A549 treated with AZD9567 at 1 μM for 4 hours (cell line): ENCODE measurements around the gene CRKL. TPM values are rescaled to one million over a fixed set of nuclear protein-coding genes. Genes with fewer than 3 reads are reported as not detected.

Experiments used
- total RNA-seq: library from RNA; stranded (reverse); fragments of 200-300 nt; extraction: Qiagen RNA extraction; gene quantifications from 5 replicates; pipeline ENCODE4 v1.2.3, GENCODE V29; 2022; ENCODE audit not compliant: insufficient read depth

CRKL gene, protein sequence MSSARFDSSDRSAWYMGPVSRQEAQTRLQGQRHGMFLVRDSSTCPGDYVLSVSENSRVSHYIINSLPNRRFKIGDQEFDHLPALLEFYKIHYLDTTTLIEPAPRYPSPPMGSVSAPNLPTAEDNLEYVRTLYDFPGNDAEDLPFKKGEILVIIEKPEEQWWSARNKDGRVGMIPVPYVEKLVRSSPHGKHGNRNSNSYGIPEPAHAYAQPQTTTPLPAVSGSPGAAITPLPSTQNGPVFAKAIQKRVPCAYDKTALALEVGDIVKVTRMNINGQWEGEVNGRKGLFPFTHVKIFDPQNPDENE
- total RNA-seq = 21.4 to 34.7 TPM (median 22.8 TPM) in 5 replicates

DNA sequence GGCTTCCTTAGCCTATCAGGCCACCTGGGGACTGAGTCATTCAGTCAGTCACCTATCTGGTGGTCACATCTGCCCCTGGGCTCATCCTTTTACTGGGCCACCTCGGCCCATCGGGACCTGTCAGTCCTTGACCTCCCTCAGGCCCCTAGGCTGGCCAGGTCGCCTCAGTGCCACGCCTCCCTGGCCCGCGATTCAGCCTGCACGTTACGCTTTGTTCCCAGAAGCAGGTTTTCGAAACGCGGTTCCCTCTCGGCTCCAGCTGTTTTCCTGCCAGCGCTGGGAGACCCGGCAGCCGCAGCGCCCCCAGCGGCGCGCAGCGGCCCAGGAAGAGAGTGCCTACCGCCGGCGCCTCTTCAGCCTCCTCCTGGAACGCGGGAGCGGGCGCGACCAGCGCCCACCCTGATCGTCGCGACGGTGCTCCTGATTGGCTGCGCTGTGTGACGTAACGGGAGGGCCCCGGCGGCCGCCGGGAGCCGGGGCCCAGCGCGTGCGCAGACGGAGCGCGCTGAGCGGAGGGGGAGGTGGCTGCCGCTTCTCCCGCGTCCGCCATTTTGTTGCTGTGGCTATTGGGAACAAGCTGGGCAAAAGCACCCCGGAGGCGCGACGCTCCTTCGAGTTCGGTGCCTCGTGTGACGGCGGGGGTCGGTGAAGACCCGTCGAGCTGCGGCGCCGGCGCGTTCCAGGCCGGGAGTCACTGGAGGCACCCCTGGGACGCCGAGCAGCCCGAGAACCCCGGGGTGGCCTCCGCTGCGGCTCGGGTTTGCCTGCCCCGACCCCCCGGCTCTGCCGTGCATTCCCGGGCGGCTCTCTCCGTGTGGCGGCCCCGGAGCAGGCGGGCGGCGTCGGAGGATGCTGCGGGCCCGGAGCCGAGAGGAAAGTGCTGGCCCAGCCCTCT is at the start of gene CRKL:
TSS of gene CRKL (plus strand) at position 492 of the 895 bp plus-strand sequence. CDS start 528 bp downstream, outside the sequence.

DNA sequence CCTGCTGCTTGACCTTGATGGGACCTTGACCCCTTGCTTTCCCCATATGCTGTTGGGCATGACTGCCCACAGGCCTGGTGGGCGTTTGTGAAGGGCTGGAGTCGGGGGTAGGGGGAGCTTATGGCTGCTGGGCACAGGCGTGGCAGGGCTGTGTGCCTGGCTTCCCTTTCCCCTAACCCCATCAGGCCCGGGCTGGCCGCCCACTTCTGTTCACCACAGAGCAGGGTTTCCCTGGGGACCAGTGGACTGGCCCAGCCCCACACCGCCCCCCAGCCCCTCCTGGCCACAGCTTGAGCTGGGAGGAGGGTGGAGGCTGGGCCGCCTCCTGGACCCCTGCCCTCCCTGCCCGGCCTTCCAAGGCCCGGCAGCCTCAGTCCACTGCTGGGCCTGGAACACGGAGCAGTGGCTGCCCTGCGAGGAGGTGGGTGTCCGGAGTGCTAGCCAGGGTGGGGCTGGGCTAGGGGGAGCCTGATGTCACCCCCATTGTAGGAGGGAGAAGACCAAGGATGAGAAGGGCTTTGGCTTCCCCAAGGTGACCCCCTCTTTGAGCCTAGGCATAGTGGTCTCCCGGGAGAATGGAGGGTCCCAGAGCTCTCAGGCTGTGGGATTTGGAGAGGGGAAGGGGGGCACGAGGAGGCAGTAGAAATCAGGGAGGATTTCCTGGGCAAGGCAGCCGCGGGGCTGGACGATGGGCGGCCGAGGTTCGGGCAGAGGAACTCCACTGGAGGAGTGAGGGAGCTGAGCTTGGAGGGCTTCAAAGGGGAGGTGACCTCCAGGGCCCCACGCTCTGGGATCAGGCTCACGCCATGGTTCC is 49.9 kb downstream of the CRKL start, which contains the start of gene AIFM3:
TSS of gene AIFM3 (plus strand) at position 373 of the 814 bp plus-strand sequence. CDS start 690 bp downstream, outside the sequence.

DNA sequence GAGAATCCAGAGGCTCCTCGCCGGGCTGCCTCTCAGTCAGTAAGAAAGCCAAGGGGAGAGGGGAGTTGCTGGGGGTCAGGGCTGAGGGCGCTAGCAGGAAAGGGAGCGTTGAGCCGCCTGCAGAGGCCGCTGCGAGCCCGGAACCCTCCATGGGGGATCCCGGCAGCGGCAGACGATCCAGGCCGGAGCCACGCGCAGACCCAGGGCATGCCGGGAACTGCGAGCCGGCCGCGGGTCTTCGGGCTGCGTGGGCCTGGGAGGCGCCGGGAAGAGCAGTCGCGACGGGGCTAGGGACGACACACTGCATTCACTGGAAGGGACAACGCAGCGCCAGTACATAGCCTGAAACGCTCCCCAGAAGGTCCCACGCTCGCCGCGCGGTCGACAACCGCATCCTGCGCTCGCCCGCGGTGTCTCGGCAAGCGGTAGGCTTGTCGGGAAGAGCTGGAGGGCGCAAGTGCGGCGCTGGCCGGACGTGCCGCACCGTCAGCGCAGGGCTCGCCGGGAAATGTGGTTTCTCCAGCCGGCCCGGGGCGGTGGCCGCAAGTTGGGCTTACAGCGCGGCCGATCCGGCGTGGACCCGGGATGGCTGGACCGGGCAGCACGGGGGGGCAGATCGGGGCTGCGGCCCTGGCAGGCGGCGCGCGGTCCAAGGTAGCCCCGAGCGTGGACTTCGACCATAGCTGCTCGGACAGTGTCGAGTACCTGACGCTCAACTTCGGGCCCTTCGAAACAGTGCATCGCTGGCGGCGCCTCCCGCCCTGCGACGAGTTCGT is 64.8 kb downstream of the CRKL start, which contains the start of gene LZTR1:
TSS of gene LZTR1 (plus strand) at position 511 of the 776 bp plus-strand sequence. CDS start at position 586, 75 bp downstream.

DNA sequence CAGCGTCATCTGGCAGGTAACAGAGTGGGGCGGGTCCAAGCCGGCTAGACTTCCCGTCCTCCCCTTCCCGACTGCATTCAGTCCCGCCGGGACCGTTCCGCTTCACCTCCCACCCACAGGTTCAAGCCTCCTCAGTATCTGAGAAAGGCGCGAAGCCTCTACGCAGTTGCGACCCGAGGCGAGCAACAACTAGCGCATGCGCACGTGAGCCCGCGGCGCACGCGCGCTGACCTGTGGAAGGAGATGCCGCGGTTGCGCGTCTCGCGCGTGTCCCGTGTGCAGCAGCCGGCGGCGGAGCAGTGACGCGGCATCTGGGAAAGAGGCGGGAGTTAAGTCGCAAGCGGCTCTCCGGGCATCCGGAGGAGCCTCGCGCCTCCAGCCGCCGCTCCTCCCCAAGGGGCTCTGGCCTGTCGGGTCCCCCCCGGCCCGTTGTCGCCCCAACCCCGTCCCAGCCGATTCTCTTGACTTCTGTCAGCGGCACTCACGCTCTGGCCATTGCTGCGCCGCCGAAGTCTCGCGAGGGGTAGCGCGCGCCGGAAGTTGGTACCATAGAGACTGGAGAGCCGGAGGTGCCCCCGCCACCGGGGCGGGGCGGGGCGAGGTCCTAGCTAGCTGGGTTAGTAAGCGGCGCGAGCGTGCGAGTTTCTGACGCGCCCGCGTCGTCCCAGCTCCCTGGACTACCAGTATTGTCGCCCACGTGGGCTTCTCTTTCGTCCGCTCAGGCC is 84.6 kb downstream of the CRKL start, which contains the start of gene THAP7:
TSS of gene THAP7 (minus strand) at position 518 of the 725 bp plus-strand sequence. CDS start at position 311, 207 bp downstream.

Other genes starting within 250 kb of the CRKL start
- 0.03 TPM in 1 of 5 replicates, not detected in the others for gene SERPIND1, start 143.3 kb upstream of the CRKL start, total RNA-seq
- gene PI4KA, start 58.6 kb upstream of the CRKL start, total RNA-seq = 19.0 to 23.7 TPM (median 20.3 TPM) in 5 replicates
- 13.1 to 19.1 TPM (median 18.5 TPM) in 5 replicates for gene SNAP29, start 58.4 kb upstream of the CRKL start, total RNA-seq
- gene AIFM3, start 49.8 kb downstream of the CRKL start, total RNA-seq = 2.5 to 3.9 TPM (median 3.8 TPM) in 4 of 5 replicates, not detected in the other
- 17.3 to 22.0 TPM (median 19.5 TPM) in 5 replicates for gene LZTR1, start 64.9 kb downstream of the CRKL start, total RNA-seq
- gene THAP7, start 84.7 kb downstream of the CRKL start, total RNA-seq = 22.1 to 24.9 TPM (median 23.7 TPM) in 5 replicates
- gene P2RX6, start 97.8 kb downstream of the CRKL start, total RNA-seq = 0.69 to 0.84 TPM (median 0.75 TPM) in 4 of 5 replicates, not detected in the other
- gene SLC7A4, start 115.2 kb downstream of the CRKL start, total RNA-seq = not detected in 5 replicates
- 0.02 to 0.06 TPM (median 0.05 TPM) in 3 of 5 replicates, not detected in the others for gene LRRC74B, start 128.5 kb downstream of the CRKL start, total RNA-seq